ENCODE results near the gene ATP6V1D. TPM values are rescaled to one million over a fixed set of nuclear protein-coding genes. Genes with fewer than 3 reads are reported as not detected.
"Not testable (repeated sequence)": the region's sequence is repeated elsewhere in the genome, so short reads cannot be mapped to it uniquely, and the experiment has no call there.

ATP6V1D gene
- total RNA-seq, 1 donor from 2014 or later, result 55.5 TPM

GRCh38 chr14:67331368-67332125, 28.1 kb downstream of the ATP6V1D start:
- H3K36me3 Mint-ChIP-seq (ENCODE audit: low read depth, unreplicated experiment), result peaks cover 10% of the 10 kb centered on the region
- no peaks in the 10 kb centered on the region for H3K4me1 Mint-ChIP-seq (ENCODE audit: unreplicated experiment)
- no peak overlapping the region for H3K4me3 Mint-ChIP-seq (ENCODE audit: unreplicated experiment)
- H3K27ac Mint-ChIP-seq (ENCODE audit: unreplicated experiment), result no peak overlapping the region
- no peaks in the 10 kb centered on the region for H3K9me3 Mint-ChIP-seq (ENCODE audit: unreplicated experiment)
- H3K27me3 Mint-ChIP-seq (ENCODE audit: unreplicated experiment), result peaks cover 5% of the 10 kb centered on the region
- DNase-seq (ENCODE audit: low spot score), result no peak
- TF ChIP-seq CTCF (IDR thresholded peaks at IDR 0.05; ENCODE audit: unreplicated experiment), result no peak

- Mint-ChIP-seq H3K36me3 (ENCODE audit: low read depth, unreplicated experiment) (peaks cover 17% of the 10 kb centered on the region), H3K4me3 (ENCODE audit: unreplicated experiment) (peak overlapping the region; percentile 37)
- not testable (repeated sequence) for DNase-seq (ENCODE audit: low spot score)
Observed at GRCh38 chr14:67329666-67330065, 29.9 kb downstream of the ATP6V1D start.

GRCh38 chr14:67319142-67319541, 40.5 kb downstream of the ATP6V1D start:
- H3K9me3 Mint-ChIP-seq (ENCODE audit: unreplicated experiment), result no peaks in the 10 kb centered on the region
- H3K4me1 Mint-ChIP-seq (ENCODE audit: unreplicated experiment), result no peaks in the 10 kb centered on the region
- no peak overlapping the region for H3K27ac Mint-ChIP-seq (ENCODE audit: unreplicated experiment)
- peaks cover 3% of the 10 kb centered on the region for H3K36me3 Mint-ChIP-seq (ENCODE audit: low read depth, unreplicated experiment)
- no peak for DNase-seq (ENCODE audit: low spot score)
- no peak overlapping the region for H3K4me3 Mint-ChIP-seq (ENCODE audit: unreplicated experiment)
- no peak for TF ChIP-seq CTCF (IDR thresholded peaks at IDR 0.05; ENCODE audit: unreplicated experiment)
- H3K27me3 Mint-ChIP-seq (ENCODE audit: unreplicated experiment), result peaks cover 2% of the 10 kb centered on the region

More at GRCh38 chr14:67329666-67330065, 29.9 kb downstream of the ATP6V1D start:
- H3K27me3 Mint-ChIP-seq (ENCODE audit: unreplicated experiment); H3K9me3 Mint-ChIP-seq (ENCODE audit: unreplicated experiment); H3K27ac Mint-ChIP-seq (ENCODE audit: unreplicated experiment); H3K4me1 Mint-ChIP-seq (ENCODE audit: unreplicated experiment): not testable (repeated sequence)

- H3K4me1 Mint-ChIP-seq (ENCODE audit: unreplicated experiment), result no peaks in the 10 kb centered on the region
- no peak overlapping the region for H3K4me3 Mint-ChIP-seq (ENCODE audit: unreplicated experiment)
- H3K36me3 Mint-ChIP-seq (ENCODE audit: low read depth, unreplicated experiment), result peaks cover 3% of the 10 kb centered on the region
- H3K9me3 Mint-ChIP-seq (ENCODE audit: unreplicated experiment), result no peaks in the 10 kb centered on the region
- TF ChIP-seq CTCF (IDR thresholded peaks at IDR 0.05; ENCODE audit: unreplicated experiment), result no peak
- DNase-seq (ENCODE audit: low spot score), result no peak
- H3K27ac Mint-ChIP-seq (ENCODE audit: unreplicated experiment), result no peak overlapping the region
- H3K27me3 Mint-ChIP-seq (ENCODE audit: unreplicated experiment), result peaks cover 2% of the 10 kb centered on the region
Observed at GRCh38 chr14:67317822-67318221, 41.8 kb downstream of the ATP6V1D start.

- Mint-ChIP-seq H3K27me3 (ENCODE audit: unreplicated experiment) (peaks cover 1% of the 10 kb centered on the region), H3K4me1 (ENCODE audit: unreplicated experiment) (no peaks in the 10 kb centered on the region), H3K36me3 (ENCODE audit: low read depth, unreplicated experiment) (no peaks in the 10 kb centered on the region), H3K27ac (ENCODE audit: unreplicated experiment) (no peak overlapping the region), H3K4me3 (ENCODE audit: unreplicated experiment) (no peak overlapping the region), H3K9me3 (ENCODE audit: unreplicated experiment) (no peaks in the 10 kb centered on the region)
- no peak for DNase-seq (ENCODE audit: low spot score)
- no peak for TF ChIP-seq CTCF (IDR thresholded peaks at IDR 0.05; ENCODE audit: unreplicated experiment)
Observed at GRCh38 chr14:67313153-67313552, 46.5 kb downstream of the ATP6V1D start.
